Kidney (tissue), 14 donors: ENCODE measurements around the gene TRPC4AP. TPM values are rescaled to one million over a fixed set of nuclear protein-coding genes. Genes with fewer than 3 reads are reported as not detected.

Experiments used
- DNase-seq, 5 donors: peaks; one replicate each; pipeline ENCODE4 v3.0.0-alpha.2; 2013 to 2020
- FAIRE-seq: peaks from 2 replicates; lab custom pipeline; 2012; peaks lifted over from hg19 to GRCh38; lab: Jason Lieb, UNC
- H3K27ac ChIP-seq, 2 donors: one replicate each; pipeline ENCODE4 v1.7.0; 2013; ENCODE audit warnings: low read depth in 2 of 2, low read length in 2 of 2, inconsistent platforms in 1 of 2
- H3K27me3 ChIP-seq: one replicate; pipeline ENCODE4 v1.7.1; 2013; ENCODE audit warnings: low read length, inconsistent platforms; ENCODE audit not compliant: control insufficient read depth, insufficient read depth
- H3K36me3 ChIP-seq, 3 donors: one replicate each; pipeline versions ENCODE4 v1.7.0 to v1.7.1; 2013; ENCODE audit warnings: low read length in 3 of 3, control low read depth in 1 of 3, inconsistent platforms in 1 of 3; ENCODE audit not compliant: insufficient read depth in 3 of 3, control insufficient read depth in 2 of 3
- H3K4me1 ChIP-seq, 3 donors: one replicate each; pipeline versions ENCODE4 v1.7.0 to v1.7.1; 2013; ENCODE audit warnings: low read length in 3 of 3, inconsistent platforms in 1 of 3, low read depth in 1 of 3; ENCODE audit not compliant: control insufficient read depth in 2 of 3, insufficient read depth in 2 of 3
- H3K4me3 ChIP-seq, 3 donors: one replicate each; pipeline versions ENCODE4 v1.7.0 to v1.8.1; 2013; ENCODE audit warnings: low read length in 3 of 3, control low read depth in 1 of 3, inconsistent platforms in 1 of 3
- H3K9ac ChIP-seq, 3 donors: one replicate each; pipeline versions ENCODE4 v1.7.0 to v1.7.1; 2013; ENCODE audit warnings: low read length in 3 of 3, control low read depth in 1 of 3, inconsistent platforms in 1 of 3
- H3K9me3 ChIP-seq, 3 donors: one replicate each; pipeline versions ENCODE4 v1.7.0 to v1.7.1; 2013; ENCODE audit warnings: low read length in 3 of 3, control low read depth in 1 of 3, inconsistent platforms in 1 of 3; ENCODE audit not compliant: control insufficient read depth in 2 of 3, insufficient read depth in 1 of 3
- CTCF ChIP-seq: IDR thresholded peaks from 3 replicates; pipeline ENCODE4 v1.5.1; 2012; ENCODE audit warnings: mild to moderate bottlenecking, moderate library complexity, borderline replicate concordance; ENCODE audit not compliant: insufficient read depth; ENCODE audit errors: extremely low read depth
- intact Hi-C: fragments of 100-400 bp; cut with DNase I; formaldehyde crosslinking; loops from one replicate; pipeline ENCODE4 v1.11.1; 2022
- polyA plus RNA-seq: library from polyadenylated mRNA; stranded (reverse); fragments of 350-450 nt; fragmentation: Illumina TruSeq; extraction: RNeasy Lipid Tissue Mini Kit (QIAGEN cat#74804); gene quantifications from one replicate; pipeline ENCODE4 v1.2.3, GENCODE V29; 2014; ENCODE audit warnings: low read depth, low replicate concordance; ENCODE audit not compliant: insufficient read depth
- total RNA-seq: library from RNA; stranded (reverse); fragmentation: NEBNext Ultra II Directional; extraction: Animal tissue kit (Norgen Biotek cat#: 25700); gene quantifications from one replicate; pipeline ENCODE4 v1.2.1, GENCODE V29; 2021
- donor health status: control.
- donor health status: control.
- donor health status: control.
- donor health status: control.
- donor health status: control.
- donor health status: DM: yes; HTN: yes; CAD: no.
- donor health status: Normal renal cell carcinoma (clear cell type).

Gene TRPC4AP
- total and polyA plus RNA-seq, 2 donors from 2014 or later, result 36.5 to 51.2 TPM

DNA sequence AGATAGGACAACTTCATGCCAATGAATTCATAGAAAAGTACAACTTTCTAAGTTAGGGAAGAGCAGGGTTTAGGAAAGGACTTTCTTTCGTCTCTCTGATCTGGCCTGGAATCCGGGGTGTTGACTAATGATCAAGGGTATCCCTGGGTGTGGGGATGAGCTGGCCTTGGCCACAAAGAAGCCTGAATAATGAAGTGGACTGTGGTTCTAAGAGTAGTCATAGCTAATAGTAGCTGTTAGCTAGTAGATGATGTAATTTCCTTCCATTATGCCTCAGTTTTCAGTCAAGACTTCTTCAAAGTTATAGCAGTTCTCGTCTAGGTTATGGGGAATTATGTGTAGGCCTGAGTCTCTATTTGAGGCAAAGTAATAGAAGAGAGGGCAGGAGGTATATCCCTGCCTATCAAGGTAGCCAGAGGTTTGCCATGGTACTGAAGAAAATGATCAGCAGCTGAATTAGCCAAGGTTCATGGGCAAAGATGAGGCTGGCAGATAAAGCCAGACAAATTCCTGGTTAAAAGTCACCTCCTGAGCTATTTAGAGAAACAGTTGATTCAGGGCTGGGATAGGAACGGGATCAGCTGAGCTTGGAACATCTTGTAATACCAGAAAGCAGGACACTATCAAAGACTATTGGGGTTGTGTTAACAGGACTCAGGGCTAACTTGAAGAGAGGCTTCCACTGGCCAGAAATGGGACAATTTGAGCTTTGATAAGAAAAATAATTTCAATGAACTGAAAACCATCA, 18.7 kb upstream of the TRPC4AP start:
- Histone ChIP-seq H3K4me1 (no peaks in the 10 kb centered on the region), H3K9me3 (no peaks in the 10 kb centered on the region), H3K36me3 (peaks cover 0 to 5% (median 5%) of the 10 kb centered on the region in 3 donors), H3K27me3 (no peaks in the 10 kb centered on the region), H3K9ac (no peak overlapping the region), H3K27ac (no peak overlapping the region), H3K4me3 (no peak overlapping the region)
- DNase-seq (no peak), FAIRE-seq (no peak)
- no peak for TF ChIP-seq CTCF
- intact Hi-C loops, result no loop called here

- FAIRE-seq, result no peak
These were observed 16.3 kb upstream of the TRPC4AP start for GRCh38 chr20:35108921-35109320.

GRCh38 chr20:35106827-35107380, 14.3 kb upstream of the TRPC4AP start:
- TF ChIP-seq CTCF, result no peak
- no peak overlapping the region for H3K9ac ChIP-seq
- intact Hi-C loops, result no loop called here
- FAIRE-seq (no peak), DNase-seq (no peak)
- H3K36me3 ChIP-seq, result no peaks in the 10 kb centered on the region
- no peak overlapping the region for H3K27ac ChIP-seq
- H3K27me3 ChIP-seq, result no peaks in the 10 kb centered on the region
- H3K9me3 ChIP-seq, result no peaks in the 10 kb centered on the region
- H3K4me3 ChIP-seq, result no peak overlapping the region
- no peaks in the 10 kb centered on the region for H3K4me1 ChIP-seq

More at GRCh38 chr20:35108921-35109320, 16.3 kb upstream of the TRPC4AP start:
- no peak for TF ChIP-seq CTCF
- no peak for DNase-seq
- Histone ChIP-seq H3K27ac (no peak overlapping the region), H3K4me3 (no peak overlapping the region), H3K36me3 (no peaks in the 10 kb centered on the region), H3K4me1 (no peaks in the 10 kb centered on the region), H3K27me3 (no peaks in the 10 kb centered on the region), H3K9me3 (no peaks in the 10 kb centered on the region), H3K9ac (no peak overlapping the region)
- intact Hi-C loops, result no loop called here
